Heart left ventricle (tissue), 16 donors: ENCODE data around the gene RFC3. TPM values are rescaled to one million over a fixed set of nuclear protein-coding genes. Genes with fewer than 3 reads are reported as not detected.

Source experiments
- ATAC-seq, 4 donors: fragments of 200-7000 bp; cut with Tn5 transposase; one replicate each; pipeline ENCODE4 v1.9.1; 2020 to 2022; ENCODE audit warnings: moderate library complexity in 4 of 4, mild to moderate bottlenecking in 3 of 4, moderate number of reproducible peaks in 1 of 4
- DNase-seq, 5 donors: peaks; one replicate each; pipeline ENCODE4 v3.0.0-alpha.2; 2020
- H3K27ac ChIP-seq, 12 donors: fragments of 200-600 bp; sonication (generic) in 4 of 12; one replicate each; pipeline versions ENCODE4 v1.5.0 to v1.8.0; 2016 to 2022; ENCODE audit warnings: mild to moderate bottlenecking in 2 of 12
- H3K27me3 ChIP-seq, 9 donors: fragments of 200-600 bp; sonication (generic) in 2 of 9; one replicate each; pipeline versions ENCODE4 v1.5.1 to v1.8.0; 2016 to 2022; ENCODE audit warnings: mild to moderate bottlenecking in 3 of 9
- H3K36me3 ChIP-seq, 9 donors: fragments of 200-600 bp; sonication (generic) in 2 of 9; one replicate each; pipeline versions ENCODE4 v1.5.0 to v1.8.0; 2018 to 2022; ENCODE audit warnings: mild to moderate bottlenecking in 2 of 9
- H3K4me1 ChIP-seq, 12 donors: fragments of 200-600 bp; sonication (generic) in 4 of 12; one replicate each; pipeline versions ENCODE4 v1.5.0 to v1.8.0; 2016 to 2022; ENCODE audit warnings: mild to moderate bottlenecking in 3 of 12
- H3K4me3 ChIP-seq, 12 donors: fragments of 200-600 bp; sonication (generic) in 4 of 12; one replicate each; pipeline versions ENCODE4 v1.5.0 to v1.8.0; 2017 to 2022; ENCODE audit warnings: mild to moderate bottlenecking in 9 of 12, moderate library complexity in 4 of 12
- H3K9me3 ChIP-seq, 12 donors: fragments of 200-600 bp; sonication (generic) in 4 of 12; one replicate each; pipeline versions ENCODE4 v1.5.0 to v1.8.0; 2016 to 2022; ENCODE audit warnings: mild to moderate bottlenecking in 1 of 12
- CTCF ChIP-seq, 12 donors: fragments of 200-600 bp; sonication (generic) in 4 of 12; IDR thresholded peaks; one replicate each; pipeline versions ENCODE4 v1.5.0 to v1.8.0; 2018 to 2022; ENCODE audit warnings: antibody characterized with exemption in 12 of 12, mild to moderate bottlenecking in 5 of 12
- POLR2A ChIP-seq, 2 donors: fragments of 450-650 bp; IDR thresholded peaks; one replicate each; pipeline ENCODE4 v1.6.1; 2017; ENCODE audit warnings: antibody characterized with exemption in 2 of 2, mild to moderate bottlenecking in 2 of 2, moderate library complexity in 2 of 2
- WGBS, 4 donors: extraction: QIAGEN DNeasy Blood & Tissue Kit in 2 of 4; methylation state at CpG; one replicate each; pipeline versions ENCODE4 v1.1.5 to v1.1.7; 2013 to 2018; 5-methylcytosine and 5-hydroxymethylcytosine counted together
- intact Hi-C, 10 donors: fragments of 100-400 bp; cut with DNase I; formaldehyde crosslinking; loops; one replicate each; pipeline versions ENCODE4 v1.11.1 to v1.14.2; 2022
- long read RNA-seq, 3 donors: library from polyadenylated mRNA; unstranded; transcript quantifications; one replicate each; pipeline ENCODE4 v2.0.0, GENCODE V29; 2020 to 2021
- polyA plus RNA-seq, 2 donors: library from polyadenylated mRNA; stranded (reverse); fragments of 200-250 nt; gene quantifications; one replicate each; pipeline ENCODE4 v1.2.3, GENCODE V29; 2013
- total RNA-seq, 9 donors: library from RNA; depleted of rRNA in 2 of 9; stranded (reverse); fragments of >200 nt in 2 of 9; fragmentation: NEBNext Ultra II Directional in 3 of 9; extraction: Animal tissue kit (Norgen Biotek cat#: 25700) in 3 of 9; gene quantifications; one replicate each; pipeline versions ENCODE4 v1.1.0 to v1.2.4, GENCODE V29; 2016 to 2023
- donor health status: ischemic (EF 13 %, LVEDD 7.1; RV severe dilation, severe dysfunction).
- donor health status: healthy with polysubstance abuse.
- donor health status: DM: no; HTN: yes; CAD: no.
- donor health status: DM: no; HTN: no; CAD: no.
- donor health status: ischemic (EF 25% LVEDD 6.9; RV normal size, moderate dysfunction).
- donor health status: ischemic (EF 25% LVEDD 5.7; RV mildly dilated, moderate dysfunction).
- donor health status: healthy.
- donor health status: DM: yes; HTN: yes; CAD: no.
- donor health status: ischemic (EF 35%, LVEDD 5.7; RV mildly dilated, moderate dysfunction).
- donor health status: nonischemic (EF 11% LVEDD 7.7; RV severe dilation, severe dysfunction).
- donor health status: DM: yes; HTN: yes; CAD: no.
- donor health status: PGD.
- donor health status: ischemic (EF 29% LVEDD 5.4; RV normal size, mild dysfunction).
- donor health status: nonischemic (EF 23%, LVEDD 6.1; RV moderate dilation, normal function).

The RFC3 gene
- total RNA-seq: 1 to 10 TPM; 3.4 to 8.8 (median 5.7) TPM
- polyA plus RNA-seq: 1 to 10 TPM; 2.6 to 7.1 TPM
- long read RNA-seq, donor 1, transcript RFC3-201 (9 exons, 2,402 nt): major isoform, 11 of 13 reads
- long read RNA-seq, donor 1, partial matches to known transcripts: 2 of 13 reads
- long read RNA-seq, donor 1, other reads (novel, unspliced or antisense): 0 of 13 reads
- long read RNA-seq, donor 2, transcript RFC3-201 (9 exons, 2,402 nt): major isoform, 30 of 36 reads
- long read RNA-seq, donor 2, partial matches to known transcripts: 1 of 36 reads
- long read RNA-seq, donor 2, other reads (novel, unspliced or antisense): 4 of 36 reads
- long read RNA-seq, donor 3, transcript RFC3-201 (9 exons, 2,402 nt): major isoform, 6 of 6 reads
- long read RNA-seq, donor 3, partial matches to known transcripts: 0 of 6 reads
- long read RNA-seq, donor 3, other reads (novel, unspliced or antisense): 0 of 6 reads

DNA sequence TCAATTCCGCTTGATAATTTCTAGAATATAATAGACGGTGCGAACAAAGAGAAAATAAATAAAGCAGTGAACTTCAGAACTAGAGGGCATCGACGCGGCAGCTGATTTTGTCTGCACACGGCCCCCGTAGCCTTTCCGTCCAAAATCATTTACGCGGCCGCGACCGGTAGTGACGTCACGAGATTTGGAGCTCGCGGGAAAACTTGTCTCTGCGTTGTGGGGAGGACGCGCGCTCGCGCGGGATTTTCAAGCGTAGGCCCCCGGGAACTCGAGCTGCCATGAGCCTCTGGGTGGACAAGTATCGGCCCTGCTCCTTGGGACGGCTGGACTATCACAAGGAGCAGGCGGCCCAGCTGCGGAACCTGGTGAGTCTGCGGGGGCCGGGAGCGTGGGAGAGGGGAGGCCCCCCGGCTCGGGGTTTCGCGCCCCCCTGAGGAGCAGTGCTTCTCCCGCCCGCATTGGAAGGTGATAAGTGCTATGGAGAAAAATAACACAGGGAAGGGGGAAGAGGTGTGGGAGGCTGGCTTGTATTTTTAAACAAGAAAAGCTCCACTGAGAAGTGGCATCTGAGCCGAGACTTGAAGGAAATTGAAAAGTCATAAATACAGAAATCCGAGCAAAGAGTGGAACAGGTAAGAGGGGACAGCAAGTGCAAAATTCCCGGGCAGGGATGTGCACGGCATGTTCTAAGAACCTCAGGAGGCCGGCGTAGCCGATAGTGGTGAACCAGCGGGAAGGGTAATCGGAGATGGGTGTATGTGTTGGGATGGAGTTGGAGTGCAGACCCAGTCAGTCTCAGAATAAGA, at the start of gene RFC3:
RFC3 (plus strand) TSS at position 249 of the 806 bp plus-strand sequence; CDS start at position 279, 30 bp downstream.
- H3K4me3 ChIP-seq: peak within 1 kb of the TSS; percentile 62 to 95 (median 80)
- DNase-seq (peak; percentile 94 to 96 (median 95)), ATAC-seq (peak; percentile 92 to 98 (median 96))
- peaks cover 0 to 16% (median 7%) of the 10 kb centered on the region in 12 donors for H3K4me1 ChIP-seq
- peak within 1 kb of the TSS; percentile 18 to 84 (median 72) for H3K27ac ChIP-seq
- TF ChIP-seq CTCF (IDR thresholded peaks at IDR 0.05) (no peak), POLR2A (IDR thresholded peaks at IDR 0.05) (peak in 1 of 2 donors; percentile 42)
- peaks cover 0 to 18% (median 9%) of the 10 kb centered on the region in 9 donors for H3K36me3 ChIP-seq
- no peaks in the 10 kb centered on the region for H3K9me3 ChIP-seq
- H3K27me3 ChIP-seq: no peaks in the 10 kb centered on the region
- intact Hi-C loops: loop anchor here in 2 of 10 donors (10.0 kb wide), 2 partner anchors 273 to 347 kb away; no protein-coding TSS in a partner anchor
- 0 to 1% (median 0%) methylated on average over 48 to 50 of the region's 50 CpGs for WGBS, 4 donors

GRCh38 chr13:33771296-33771695, 46.7 kb upstream of the RFC3 start:
- no peak overlapping the region for H3K27ac ChIP-seq
- 46 to 63% (median 48%) methylated on average over 2 of the region's 2 CpGs for WGBS, 4 donors
- no peaks in the 10 kb centered on the region for H3K36me3 ChIP-seq
- no peaks in the 10 kb centered on the region for H3K9me3 ChIP-seq
- H3K4me1 ChIP-seq: peaks cover 0 to 13% (median 3%) of the 10 kb centered on the region in 12 donors
- ATAC-seq: no peak
- TF ChIP-seq CTCF (IDR thresholded peaks at IDR 0.05): no peak
- no peak for TF ChIP-seq POLR2A (IDR thresholded peaks at IDR 0.05)
- DNase-seq: no peak
- no peaks in the 10 kb centered on the region for H3K27me3 ChIP-seq
- no peak overlapping the region for H3K4me3 ChIP-seq
- intact Hi-C loops: no loop called here

DNA sequence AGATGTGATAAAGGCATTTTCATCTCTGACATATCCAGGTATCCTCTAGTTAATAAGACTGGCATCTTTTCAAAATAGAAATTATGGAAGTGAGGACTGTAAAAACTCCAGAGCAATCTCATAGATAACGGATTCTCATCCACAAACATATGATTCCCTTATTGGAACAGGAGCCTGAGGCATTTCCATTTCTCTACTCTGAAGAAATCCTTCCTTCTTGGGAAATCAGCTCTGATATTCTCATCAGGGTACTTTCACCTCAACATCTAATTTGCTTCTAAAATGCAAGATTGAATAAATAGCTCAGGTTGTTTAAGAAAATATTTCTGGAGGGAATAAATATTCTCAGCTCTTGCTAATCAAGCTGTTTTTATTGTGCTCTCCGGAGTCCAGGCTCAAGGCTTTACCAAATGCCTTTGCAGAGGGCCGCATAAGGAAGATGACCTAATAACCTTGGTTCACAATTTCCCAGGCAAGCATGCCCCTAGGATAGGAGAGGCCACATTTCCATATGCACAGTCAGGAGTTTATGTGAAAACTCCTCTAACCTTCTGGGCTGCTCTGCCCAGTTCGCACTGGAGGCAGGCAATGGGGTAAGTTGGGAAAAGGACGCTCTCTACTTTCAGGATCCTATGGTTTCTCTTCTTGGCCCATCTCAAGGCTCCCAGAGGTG, 44.0 kb upstream of the RFC3 start:
- Histone ChIP-seq H3K36me3 (no peaks in the 10 kb centered on the region), H3K27ac (no peak overlapping the region), H3K4me3 (no peak overlapping the region), H3K4me1 (peaks cover 0 to 14% (median 3%) of the 10 kb centered on the region in 12 donors), H3K27me3 (no peaks in the 10 kb centered on the region), H3K9me3 (no peaks in the 10 kb centered on the region)
- TF ChIP-seq POLR2A (IDR thresholded peaks at IDR 0.05) (no peak), CTCF (IDR thresholded peaks at IDR 0.05) (no peak)
- DNase-seq (no peak), ATAC-seq (no peak)
- intact Hi-C loops: no loop called here
- 74 to 89% (median 78%) methylated on average over 5 of the region's 5 CpGs for WGBS, 4 donors
